ENCODE results near the gene CADPS.

The CADPS gene

DNA sequence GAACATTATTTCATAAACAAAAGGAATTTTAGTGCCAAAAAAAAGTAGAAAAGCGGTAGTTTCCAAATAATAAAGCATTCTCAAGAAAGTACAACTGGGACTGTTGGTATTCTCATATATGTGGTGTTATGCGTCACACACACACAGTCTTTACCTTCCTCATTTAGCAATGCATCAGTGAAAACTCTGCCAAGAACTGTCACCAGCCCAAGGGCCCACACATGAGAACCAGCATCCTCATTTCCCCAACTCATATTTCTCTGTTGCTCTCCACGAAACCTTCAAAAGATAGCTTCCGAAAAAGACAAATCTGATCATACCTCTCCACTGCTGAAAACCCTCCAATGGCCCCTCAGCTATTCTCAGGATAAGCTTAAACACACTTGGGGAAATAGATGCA is 150.7 kb downstream of the CADPS start:
- Histone ChIP-seq H3F3A (ENCODE audit: low read depth) (no peaks in the 10 kb centered on the region), H3K79me2 (ENCODE audit: insufficient read depth, low read length) (no peaks in the 10 kb centered on the region), H3K4me1 (ENCODE audit: insufficient read depth, low read length, poor library complexity, severe bottlenecking) (no peaks in the 10 kb centered on the region), H3K4me2 (ENCODE audit: low read depth, low read length, poor library complexity, severe bottlenecking) (no peak overlapping the region), H3K36me3 (ENCODE audit: insufficient read depth, low read length) (no peaks in the 10 kb centered on the region), H3K4me3 (ENCODE audit: low read length, poor library complexity, severe bottlenecking) (no peak overlapping the region), H3K27me3 (ENCODE audit: insufficient read depth, low read length, poor library complexity, severe bottlenecking) (no peaks in the 10 kb centered on the region), H2AFZ (ENCODE audit: low read length) (no peak overlapping the region), H4K20me1 (ENCODE audit: insufficient read depth, low read length, poor library complexity, severe bottlenecking) (no peaks in the 10 kb centered on the region), H3K9me3 (ENCODE audit: insufficient read depth, low read depth, low read length) (no peaks in the 10 kb centered on the region), H3K9ac (ENCODE audit: low read depth, low read length, poor library complexity, severe bottlenecking) (no peak overlapping the region), H3K9me2 (replicated peaks; ENCODE audit: low read depth, low read length) (no peaks in the 10 kb centered on the region)
- TF ChIP-seq EZH2phosphoT487 (IDR thresholded peaks at IDR 0.05; ENCODE audit: borderline replicate concordance) = no peak
- TF ChIP-seq, protein P1, sequence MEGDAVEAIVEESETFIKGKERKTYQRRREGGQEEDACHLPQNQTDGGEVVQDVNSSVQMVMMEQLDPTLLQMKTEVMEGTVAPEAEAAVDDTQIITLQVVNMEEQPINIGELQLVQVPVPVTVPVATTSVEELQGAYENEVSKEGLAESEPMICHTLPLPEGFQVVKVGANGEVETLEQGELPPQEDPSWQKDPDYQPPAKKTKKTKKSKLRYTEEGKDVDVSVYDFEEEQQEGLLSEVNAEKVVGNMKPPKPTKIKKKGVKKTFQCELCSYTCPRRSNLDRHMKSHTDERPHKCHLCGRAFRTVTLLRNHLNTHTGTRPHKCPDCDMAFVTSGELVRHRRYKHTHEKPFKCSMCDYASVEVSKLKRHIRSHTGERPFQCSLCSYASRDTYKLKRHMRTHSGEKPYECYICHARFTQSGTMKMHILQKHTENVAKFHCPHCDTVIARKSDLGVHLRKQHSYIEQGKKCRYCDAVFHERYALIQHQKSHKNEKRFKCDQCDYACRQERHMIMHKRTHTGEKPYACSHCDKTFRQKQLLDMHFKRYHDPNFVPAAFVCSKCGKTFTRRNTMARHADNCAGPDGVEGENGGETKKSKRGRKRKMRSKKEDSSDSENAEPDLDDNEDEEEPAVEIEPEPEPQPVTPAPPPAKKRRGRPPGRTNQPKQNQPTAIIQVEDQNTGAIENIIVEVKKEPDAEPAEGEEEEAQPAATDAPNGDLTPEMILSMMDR (conservative IDR thresholded peaks at IDR 0.05; ENCODE audit: low read length) = no peak

DNA sequence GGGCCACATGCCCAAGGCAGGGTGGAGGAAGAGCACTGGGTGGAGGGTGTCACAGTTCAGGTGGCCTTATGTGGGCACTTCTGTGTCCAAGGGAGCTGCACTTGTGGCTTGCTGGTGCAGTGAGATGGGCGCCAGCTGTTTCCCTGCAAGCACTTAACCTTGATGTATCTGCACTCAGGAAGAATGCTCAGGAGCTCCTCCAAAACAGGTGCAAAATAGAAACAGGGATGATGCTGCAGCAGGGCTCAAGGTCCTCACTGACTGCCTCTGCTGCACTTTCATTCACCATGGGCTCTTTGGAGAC is 151.3 kb downstream of the CADPS start:
- Histone ChIP-seq H3K9me2 (replicated peaks; ENCODE audit: low read depth, low read length) (no peaks in the 10 kb centered on the region), H2AFZ (ENCODE audit: low read length) (no peak overlapping the region), H3K27me3 (ENCODE audit: insufficient read depth, low read length, poor library complexity, severe bottlenecking) (no peaks in the 10 kb centered on the region), H3K4me1 (ENCODE audit: insufficient read depth, low read length, poor library complexity, severe bottlenecking) (no peaks in the 10 kb centered on the region), H3K36me3 (ENCODE audit: insufficient read depth, low read length) (no peaks in the 10 kb centered on the region), H3K9me3 (ENCODE audit: insufficient read depth, low read depth, low read length) (no peaks in the 10 kb centered on the region), H3F3A (ENCODE audit: low read depth) (no peaks in the 10 kb centered on the region), H3K4me2 (ENCODE audit: low read depth, low read length, poor library complexity, severe bottlenecking) (no peak overlapping the region), H3K79me2 (ENCODE audit: insufficient read depth, low read length) (no peaks in the 10 kb centered on the region), H4K20me1 (ENCODE audit: insufficient read depth, low read length, poor library complexity, severe bottlenecking) (no peaks in the 10 kb centered on the region), H3K4me3 (ENCODE audit: low read length, poor library complexity, severe bottlenecking) (no peak overlapping the region), H3K9ac (ENCODE audit: low read depth, low read length, poor library complexity, severe bottlenecking) (no peak overlapping the region)
- TF ChIP-seq, protein P1 (conservative IDR thresholded peaks at IDR 0.05; ENCODE audit: low read length) = no peak
- TF ChIP-seq EZH2phosphoT487 (IDR thresholded peaks at IDR 0.05; ENCODE audit: borderline replicate concordance) = no peak

DNA sequence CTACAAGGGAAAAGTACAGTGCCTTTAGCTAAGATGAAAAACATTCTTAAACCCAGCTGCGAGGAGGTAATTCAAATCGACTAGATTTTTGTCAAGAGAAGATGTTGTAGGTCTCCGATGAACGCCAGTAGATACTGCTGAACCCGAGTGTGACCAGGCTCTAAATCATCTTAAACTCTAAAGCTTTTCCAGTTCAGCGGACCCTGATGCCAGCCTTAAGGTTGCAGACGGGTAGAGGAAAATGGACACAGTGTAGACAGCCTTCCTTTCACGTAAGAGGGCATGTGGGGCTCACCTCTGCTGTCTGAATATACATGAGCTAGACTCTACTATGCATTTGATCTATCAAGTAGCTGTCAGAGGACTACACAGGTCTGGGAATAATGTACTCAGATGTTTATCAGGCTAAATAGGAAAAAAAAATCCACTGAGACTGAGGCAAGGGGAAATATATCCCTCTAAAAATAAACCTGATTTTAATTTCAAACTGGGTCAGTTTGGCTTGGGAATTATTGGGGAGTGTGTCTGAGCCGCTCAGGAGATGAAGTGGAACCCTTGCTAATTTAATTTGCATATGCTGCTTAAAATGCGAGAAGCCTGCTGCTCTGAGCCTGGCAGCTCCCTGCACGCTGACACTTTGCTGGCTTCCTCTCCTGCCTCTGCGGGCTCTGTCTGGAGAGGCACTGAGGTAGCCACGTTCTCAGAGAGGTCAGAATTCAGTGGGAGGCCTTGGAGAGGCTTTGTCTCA is 151.9 kb downstream of the CADPS start:
- no peak overlapping the region for H3K4me3 ChIP-seq (ENCODE audit: low read length, poor library complexity, severe bottlenecking)
- no peak overlapping the region for H3K4me2 ChIP-seq (ENCODE audit: low read depth, low read length, poor library complexity, severe bottlenecking)
- TF ChIP-seq, protein P1 (conservative IDR thresholded peaks at IDR 0.05; ENCODE audit: low read length) = no peak
- TF ChIP-seq EZH2phosphoT487 (IDR thresholded peaks at IDR 0.05; ENCODE audit: borderline replicate concordance) = no peak
- H3K4me1 ChIP-seq (ENCODE audit: insufficient read depth, low read length, poor library complexity, severe bottlenecking) = no peaks in the 10 kb centered on the region
- H3F3A ChIP-seq (ENCODE audit: low read depth) = no peaks in the 10 kb centered on the region
- H3K9me3 ChIP-seq (ENCODE audit: insufficient read depth, low read depth, low read length) = no peaks in the 10 kb centered on the region
- H3K36me3 ChIP-seq (ENCODE audit: insufficient read depth, low read length) = no peaks in the 10 kb centered on the region
- no peaks in the 10 kb centered on the region for H3K9me2 ChIP-seq (replicated peaks; ENCODE audit: low read depth, low read length)
- H3K27me3 ChIP-seq (ENCODE audit: insufficient read depth, low read length, poor library complexity, severe bottlenecking) = no peaks in the 10 kb centered on the region
- no peak overlapping the region for H3K9ac ChIP-seq (ENCODE audit: low read depth, low read length, poor library complexity, severe bottlenecking)
- no peak overlapping the region for H2AFZ ChIP-seq (ENCODE audit: low read length)
- H4K20me1 ChIP-seq (ENCODE audit: insufficient read depth, low read length, poor library complexity, severe bottlenecking) = no peaks in the 10 kb centered on the region
- H3K79me2 ChIP-seq (ENCODE audit: insufficient read depth, low read length) = no peaks in the 10 kb centered on the region

Measured in Loucy (cell line).